Neuronal stem cell (in vitro differentiated cells): ENCODE results near the gene PSMB2.
A peak's percentile ranks its signal among the peaks of the same experiment; 100 is the strongest.

Source experiments
- DNase-seq: peaks from one replicate; pipeline ENCODE4 v3.0.0-alpha.2; 2013; ENCODE audit warnings: low spot score
- H2AFZ ChIP-seq: one replicate; pipeline ENCODE4 v1.6.1; 2013; ENCODE audit warnings: mild to moderate bottlenecking, low read length, inconsistent platforms
- H2AK5ac ChIP-seq: 2 replicates; pipeline ENCODE4 v1.6.1; 2013; ENCODE audit warnings: low read depth, mild to moderate bottlenecking, inconsistent platforms, low read length, moderate library complexity, mixed read lengths
- H2BK120ac ChIP-seq: 2 replicates; pipeline ENCODE4 v1.6.1; 2013; ENCODE audit warnings: low read depth, mild to moderate bottlenecking, inconsistent platforms, low read length, moderate library complexity, mixed read lengths
- H2BK12ac ChIP-seq: one replicate; pipeline ENCODE4 v1.6.1; 2013; ENCODE audit warnings: low read length, inconsistent platforms
- H2BK15ac ChIP-seq: 2 replicates; pipeline ENCODE4 v1.6.1; 2013; ENCODE audit warnings: mild to moderate bottlenecking, low read length, inconsistent platforms, mixed read lengths
- H2BK5ac ChIP-seq: one replicate; pipeline ENCODE4 v1.6.1; 2013; ENCODE audit warnings: inconsistent platforms, mild to moderate bottlenecking, low read length, moderate library complexity
- H3K14ac ChIP-seq: one replicate; pipeline ENCODE4 v1.6.1; 2013; ENCODE audit warnings: low read length, inconsistent platforms
- H3K18ac ChIP-seq: 2 replicates; pipeline ENCODE4 v1.6.1; 2013; ENCODE audit warnings: low read length, inconsistent platforms
- H3K23ac ChIP-seq: 2 replicates; pipeline ENCODE4 v1.6.1; 2013; ENCODE audit warnings: low read depth, mild to moderate bottlenecking, mixed read lengths, low read length, inconsistent platforms; ENCODE audit not compliant: poor library complexity
- H3K27ac ChIP-seq: replicated peaks from 3 replicates; pipeline ENCODE4 v1.5.1; 2013; ENCODE audit warnings: low read length, inconsistent platforms
- H3K27me3 ChIP-seq, 3 experiments: 2 replicates each; pipeline ENCODE4 v1.6.1; 2013; ENCODE audit warnings: low read length in 3 of 3, mild to moderate bottlenecking in 2 of 3, inconsistent platforms in 1 of 3, low read depth in 1 of 3, mixed read lengths in 1 of 3, moderate library complexity in 1 of 3; ENCODE audit not compliant: control insufficient read depth in 3 of 3, insufficient read depth in 3 of 3
- H3K36me3 ChIP-seq, 2 donors: replicated peaks in 1 of 2; 2 replicates each; pipeline ENCODE4 v1.6.1; 2013; ENCODE audit warnings: low read length in 2 of 2; ENCODE audit not compliant: control insufficient read depth in 2 of 2, insufficient read depth in 2 of 2
- H3K4ac ChIP-seq: 2 replicates; pipeline ENCODE4 v1.6.1; 2013; ENCODE audit warnings: inconsistent platforms, mild to moderate bottlenecking, low read length, moderate library complexity
- H3K4me1 ChIP-seq, 2 donors: 1 replicate in 1 of 2; 2 replicates in 1 of 2; pipeline ENCODE4 v1.6.1; 2013; ENCODE audit warnings: low read length in 2 of 2, low read depth in 1 of 2; ENCODE audit not compliant: control insufficient read depth in 2 of 2, insufficient read depth in 1 of 2
- H3K4me2 ChIP-seq: one replicate; pipeline ENCODE4 v1.6.1; 2013; ENCODE audit warnings: mild to moderate bottlenecking, low read length, inconsistent platforms; ENCODE audit not compliant: insufficient read depth, poor library complexity, severe bottlenecking
- H3K4me3 ChIP-seq, 2 donors: 2 replicates each; pipeline ENCODE4 v1.5.1; 2013; ENCODE audit warnings: low read length in 2 of 2, mild to moderate bottlenecking in 2 of 2, inconsistent platforms in 1 of 2, moderate library complexity in 1 of 2
- H3K79me1 ChIP-seq: one replicate; pipeline ENCODE4 v1.6.1; 2013; ENCODE audit warnings: low read depth, mild to moderate bottlenecking, inconsistent platforms, low read length, moderate library complexity
- H3K9ac ChIP-seq: one replicate; pipeline ENCODE4 v1.6.1; 2013; ENCODE audit warnings: mild to moderate bottlenecking, low read depth, low read length, inconsistent platforms; ENCODE audit not compliant: poor library complexity
- H3K9me3 ChIP-seq, 2 donors: replicated peaks in 1 of 2; 2 replicates each; pipeline versions ENCODE3 to v1.6.1; 2013; ENCODE audit warnings: low read length in 2 of 2, mild to moderate bottlenecking in 2 of 2, inconsistent platforms in 1 of 2, low read depth in 1 of 2, mixed read lengths in 1 of 2, moderate library complexity in 1 of 2; ENCODE audit not compliant: control insufficient read depth in 2 of 2, insufficient read depth in 1 of 2
- H4K8ac ChIP-seq: one replicate; pipeline ENCODE4 v1.6.1; 2013; ENCODE audit warnings: low read depth, mild to moderate bottlenecking, inconsistent platforms, low read length, moderate library complexity
- H4K91ac ChIP-seq: one replicate; pipeline ENCODE4 v1.6.1; 2013; ENCODE audit warnings: low read length, low read depth, mild to moderate bottlenecking, inconsistent platforms; ENCODE audit not compliant: poor library complexity
- WGBS, 2 donors: extraction: QIAGEN DNeasy Blood & Tissue Kit; methylation state at CpG; one replicate each; pipeline ENCODE4 v1.1.7; 2013; ENCODE audit warnings: missing lambda C conversion rate in 2 of 2, mixed read lengths in 1 of 2; ENCODE audit not compliant: insufficient read length in 2 of 2, insufficient replicate concordance in 1 of 2; ENCODE audit errors: extremely low coverage in 2 of 2; 5-methylcytosine and 5-hydroxymethylcytosine counted together

Gene PSMB2

DNA sequence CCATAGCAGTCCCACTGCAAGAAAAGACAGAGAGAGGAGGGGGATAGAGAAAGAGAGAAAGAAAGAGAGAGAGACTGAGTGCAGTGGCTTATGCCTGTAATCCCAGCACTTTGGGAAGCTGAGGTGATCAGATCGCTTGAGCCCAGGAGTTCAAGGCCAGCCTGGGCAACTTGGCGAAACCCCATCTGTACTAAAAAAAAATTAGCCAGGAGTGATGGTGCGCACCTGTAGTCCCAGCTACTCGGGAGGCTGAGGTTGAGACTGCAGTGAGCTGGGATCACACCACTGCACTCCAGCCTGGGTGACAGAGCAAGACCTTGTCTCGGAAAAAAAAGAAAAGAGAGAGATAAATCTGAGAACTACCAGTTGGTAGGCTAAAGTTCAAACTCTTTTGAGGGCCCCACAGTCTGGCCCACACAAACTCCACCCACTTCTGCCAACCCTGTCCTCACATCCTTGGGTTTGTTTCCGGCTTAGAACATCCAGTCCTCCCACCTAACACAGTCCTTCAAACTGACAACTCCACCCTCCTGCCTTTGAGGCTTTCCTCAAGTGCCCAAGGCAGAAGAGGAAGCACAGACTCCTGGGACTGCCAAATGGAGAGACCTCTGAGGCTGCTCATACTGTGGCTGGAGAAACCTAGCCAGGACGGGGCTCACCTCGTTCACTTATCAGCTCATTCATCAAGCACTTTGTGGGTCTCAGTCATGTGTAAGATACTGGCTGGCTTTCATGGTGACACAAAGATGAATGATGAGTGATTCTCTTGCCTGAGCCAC lies 48.1 kb downstream of the PSMB2 start:
- no peak overlapping the region for H3K9ac ChIP-seq
- no CpG with 5 or more reads among the region's 8 CpGs for WGBS, 2 donors

DNA sequence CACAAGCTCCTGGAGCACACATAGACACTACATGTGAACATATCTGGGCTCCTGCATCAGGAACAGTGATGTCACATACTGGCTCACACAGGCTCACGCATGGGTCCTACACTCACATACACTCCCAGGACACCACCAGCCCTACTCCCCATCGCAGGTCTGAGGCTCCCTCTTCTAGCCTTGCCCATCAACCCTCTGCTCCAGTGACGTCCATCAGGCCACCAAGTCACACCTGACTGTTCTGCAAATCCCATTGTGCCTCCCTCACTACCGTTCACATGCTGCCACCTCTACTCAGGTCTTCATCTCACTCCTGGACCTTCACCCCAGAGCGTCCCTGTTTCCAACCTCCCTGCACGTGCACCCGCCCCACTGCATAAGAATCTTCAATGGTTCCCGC lies 50.1 kb downstream of the PSMB2 start:
- H3K4me2 ChIP-seq: no peak overlapping the region
- no peak overlapping the region for H2BK12ac ChIP-seq
- no peaks in the 10 kb centered on the region for H3K9me3 ChIP-seq
- no peak overlapping the region for H3K4ac ChIP-seq
- H2BK15ac ChIP-seq: no peak overlapping the region
- H2AK5ac ChIP-seq: no peak overlapping the region
- H3K36me3 ChIP-seq: peaks cover 4 to 7% of the 10 kb centered on the region in 2 donors
- H2BK5ac ChIP-seq: no peak overlapping the region
- H2AFZ ChIP-seq: no peak overlapping the region
- no CpG with 5 or more reads among the region's 8 CpGs for WGBS, 2 donors
- no peak overlapping the region for H3K9ac ChIP-seq
- no peak overlapping the region for H3K27ac ChIP-seq
- H3K18ac ChIP-seq: no peak overlapping the region
- H3K23ac ChIP-seq: no peak overlapping the region
- no peak overlapping the region for H4K91ac ChIP-seq
- no peak overlapping the region for H2BK120ac ChIP-seq
- no peaks in the 10 kb centered on the region for H3K79me1 ChIP-seq
- no peak overlapping the region for H3K14ac ChIP-seq
- no peaks in the 10 kb centered on the region for H3K27me3 ChIP-seq
- no peaks in the 10 kb centered on the region for H3K4me1 ChIP-seq
- H4K8ac ChIP-seq: no peak overlapping the region
- H3K4me3 ChIP-seq: no peak overlapping the region
- no peak for DNase-seq

More for the DNA sequence above, 48.1 kb downstream of the PSMB2 start:
- H3K9me3 ChIP-seq: no peaks in the 10 kb centered on the region
- H4K8ac ChIP-seq: no peak overlapping the region
- no peak overlapping the region for H3K4me3 ChIP-seq
- no peak overlapping the region for H3K18ac ChIP-seq
- H2BK15ac ChIP-seq: no peak overlapping the region
- no peaks in the 10 kb centered on the region for H3K79me1 ChIP-seq
- no peak overlapping the region for H4K91ac ChIP-seq
- no peak overlapping the region for H2BK5ac ChIP-seq
- H2AK5ac ChIP-seq: no peak overlapping the region
- no peak for DNase-seq
- H3K27me3 ChIP-seq: no peaks in the 10 kb centered on the region
- H3K4ac ChIP-seq: no peak overlapping the region
- H2BK12ac ChIP-seq: no peak overlapping the region
- no peak overlapping the region for H3K27ac ChIP-seq
- H3K36me3 ChIP-seq: peaks cover 7 to 11% of the 10 kb centered on the region in 2 donors
- H3K4me1 ChIP-seq: no peaks in the 10 kb centered on the region
- H3K23ac ChIP-seq: no peak overlapping the region
- H3K14ac ChIP-seq: no peak overlapping the region
- H2BK120ac ChIP-seq: no peak overlapping the region
- H3K4me2 ChIP-seq: no peak overlapping the region
- no peak overlapping the region for H2AFZ ChIP-seq

DNA sequence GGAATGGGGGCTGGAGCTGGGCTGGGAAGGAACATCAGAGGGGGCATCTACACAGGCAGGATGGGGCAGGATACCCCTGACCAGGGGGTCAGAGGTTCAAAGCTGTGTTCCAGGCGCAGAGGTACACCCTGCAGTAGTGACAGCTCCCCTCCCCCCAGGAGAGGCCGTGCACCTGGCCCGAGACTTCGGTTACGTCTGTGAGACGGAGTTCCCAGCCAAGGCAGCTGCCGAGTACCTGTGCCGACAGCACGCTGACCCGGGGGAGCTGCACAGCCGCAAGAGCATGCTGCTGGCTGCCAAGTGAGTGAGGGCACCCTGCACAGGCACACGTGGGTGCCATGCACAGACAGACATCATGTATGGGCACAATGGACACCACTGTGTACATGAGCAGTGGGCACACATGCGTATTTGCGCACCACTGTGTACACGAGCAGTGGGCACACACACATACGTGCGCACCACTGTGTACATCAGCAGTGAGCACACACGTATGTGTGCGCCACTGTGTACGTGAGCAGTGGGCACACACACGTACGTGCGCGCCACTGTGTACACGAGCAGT lies 50.8 kb downstream of the PSMB2 start:
- no CpG with 5 or more reads among the region's 25 CpGs for WGBS, 2 donors

More for the DNA sequence above, 50.8 kb downstream of the PSMB2 start:
- Histone ChIP-seq H3K18ac (peak overlapping the region; percentile 38), H3K4ac (no peak overlapping the region), H3K79me1 (no peaks in the 10 kb centered on the region), H4K91ac (no peak overlapping the region), H2BK12ac (no peak overlapping the region), H2BK120ac (no peak overlapping the region), H4K8ac (peak overlapping the region; percentile 5), H3K4me1 (no peaks in the 10 kb centered on the region), H2AFZ (no peak overlapping the region), H3K4me3 (peak overlapping the region in 1 of 2 donors; percentile 70), H3K27me3 (no peaks in the 10 kb centered on the region), H3K9ac (peak overlapping the region; percentile 32), H3K23ac (peak overlapping the region; percentile 57), H2AK5ac (no peak overlapping the region), H2BK5ac (no peak overlapping the region), H3K9me3 (no peaks in the 10 kb centered on the region), H3K14ac (no peak overlapping the region), H2BK15ac (no peak overlapping the region), H3K4me2 (no peak overlapping the region), H3K36me3 (peaks cover under 1 to 4% of the 10 kb centered on the region in 2 donors), H3K27ac (no peak overlapping the region)
- DNase-seq: no peak
